Gastroesophageal sphincter (tissue), 3 donors: Measurements from ENCODE around the gene AP2A2.

Source experiments
- EP300 ChIP-seq: sonication (generic); formaldehyde crosslinking; IDR thresholded peaks from one replicate; pipeline ENCODE4 v1.6.1; 2017; ENCODE audit warnings: antibody characterized with exemption, mild to moderate bottlenecking
- POLR2A ChIP-seq, 2 donors: fragments of 450-650 bp; IDR thresholded peaks; one replicate each; pipeline ENCODE4 v1.6.1; 2017; ENCODE audit warnings: antibody characterized with exemption in 2 of 2, mild to moderate bottlenecking in 2 of 2, moderate library complexity in 1 of 2
- POLR2AphosphoS5 ChIP-seq: sonication (generic); formaldehyde crosslinking; IDR thresholded peaks from one replicate; pipeline ENCODE4 v1.6.1; 2017; ENCODE audit warnings: antibody characterized with exemption
- TF ChIP-seq, protein P1 (sequence below), 4 experiments: fragments of 200-600 bp in 2 of 4; fragments of 450-650 bp in 2 of 4; sonication (generic) in 1 of 4; IDR thresholded peaks; one replicate each; pipeline ENCODE4 v1.5.1; 2017 to 2019; ENCODE audit warnings: antibody characterized with exemption in 4 of 4, mild to moderate bottlenecking in 2 of 4, moderate library complexity in 2 of 4

DNA sequence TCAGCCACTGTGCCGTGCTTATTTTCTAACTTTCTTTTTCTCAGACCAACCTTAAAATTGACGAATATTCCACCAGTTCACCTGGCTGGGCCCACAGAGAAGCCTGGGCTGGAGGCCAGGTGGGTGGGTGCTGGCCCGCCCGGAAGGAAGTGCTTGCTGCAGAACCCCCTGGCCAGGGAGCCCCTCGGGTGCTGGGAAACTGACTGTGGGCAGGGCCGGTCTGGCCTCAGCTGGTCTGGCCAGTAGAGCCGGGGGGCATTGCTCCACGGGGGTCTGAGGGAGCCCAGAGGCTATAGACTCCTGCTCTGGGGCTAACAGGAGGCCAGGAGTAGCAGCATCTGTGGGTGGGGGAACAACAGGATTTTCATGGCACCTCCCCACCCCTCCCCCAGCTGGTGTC, 8.2 kb upstream of the AP2A2 start:
- TF ChIP-seq, protein P1, sequence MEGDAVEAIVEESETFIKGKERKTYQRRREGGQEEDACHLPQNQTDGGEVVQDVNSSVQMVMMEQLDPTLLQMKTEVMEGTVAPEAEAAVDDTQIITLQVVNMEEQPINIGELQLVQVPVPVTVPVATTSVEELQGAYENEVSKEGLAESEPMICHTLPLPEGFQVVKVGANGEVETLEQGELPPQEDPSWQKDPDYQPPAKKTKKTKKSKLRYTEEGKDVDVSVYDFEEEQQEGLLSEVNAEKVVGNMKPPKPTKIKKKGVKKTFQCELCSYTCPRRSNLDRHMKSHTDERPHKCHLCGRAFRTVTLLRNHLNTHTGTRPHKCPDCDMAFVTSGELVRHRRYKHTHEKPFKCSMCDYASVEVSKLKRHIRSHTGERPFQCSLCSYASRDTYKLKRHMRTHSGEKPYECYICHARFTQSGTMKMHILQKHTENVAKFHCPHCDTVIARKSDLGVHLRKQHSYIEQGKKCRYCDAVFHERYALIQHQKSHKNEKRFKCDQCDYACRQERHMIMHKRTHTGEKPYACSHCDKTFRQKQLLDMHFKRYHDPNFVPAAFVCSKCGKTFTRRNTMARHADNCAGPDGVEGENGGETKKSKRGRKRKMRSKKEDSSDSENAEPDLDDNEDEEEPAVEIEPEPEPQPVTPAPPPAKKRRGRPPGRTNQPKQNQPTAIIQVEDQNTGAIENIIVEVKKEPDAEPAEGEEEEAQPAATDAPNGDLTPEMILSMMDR (IDR thresholded peaks at IDR 0.05): no peak
- TF ChIP-seq EP300: no peak
- no peak for TF ChIP-seq POLR2A (IDR thresholded peaks at IDR 0.05)
- no peak for TF ChIP-seq POLR2AphosphoS5
